ENCODE results near the gene NFKBIZ.
"Not testable (repeated sequence)": the region's sequence is repeated elsewhere in the genome, so short reads cannot be mapped to it uniquely, and the experiment has no call there.

Gene NFKBIZ

GRCh38 chr3:101851072-101851770 lies 1.9 kb downstream of the NFKBIZ start:
- no peak for DNase-seq (ENCODE audit: low read depth)

- DNase-seq (ENCODE audit: low read depth): no peak
Measured at GRCh38 chr3:101851850-101852714, 2.8 kb downstream of the NFKBIZ start.

- no peak for DNase-seq (ENCODE audit: low read depth)
Measured at GRCh38 chr3:101852983-101853840, 3.9 kb downstream of the NFKBIZ start.

GRCh38 chr3:101853982-101854381 lies 4.7 kb downstream of the NFKBIZ start:
- no peak for DNase-seq (ENCODE audit: low read depth)

GRCh38 chr3:101854608-101855304 lies 5.4 kb downstream of the NFKBIZ start:
- DNase-seq (ENCODE audit: low read depth): no peak

GRCh38 chr3:101857301-101857741 lies 8.0 kb downstream of the NFKBIZ start:
- DNase-seq (ENCODE audit: low read depth): no peak

- no peak for DNase-seq (ENCODE audit: low read depth)
Measured at GRCh38 chr3:101858464-101859030, 9.2 kb downstream of the NFKBIZ start.

GRCh38 chr3:101859882-101860448 lies 10.7 kb downstream of the NFKBIZ start:
- no peak for DNase-seq (ENCODE audit: low read depth)

GRCh38 chr3:101861212-101861788 lies 12.0 kb downstream of the NFKBIZ start:
- no peak for DNase-seq (ENCODE audit: low read depth)

- no peak for DNase-seq (ENCODE audit: low read depth)
Measured at GRCh38 chr3:101861789-101862415, 12.6 kb downstream of the NFKBIZ start.

- no peak for DNase-seq (ENCODE audit: low read depth)
Measured at GRCh38 chr3:101862416-101863165, 13.3 kb downstream of the NFKBIZ start.

GRCh38 chr3:101864926-101865325 lies 15.6 kb downstream of the NFKBIZ start:
- DNase-seq (ENCODE audit: low read depth): not testable (repeated sequence)

GRCh38 chr3:101865751-101866509 lies 16.6 kb downstream of the NFKBIZ start:
- no peak for DNase-seq (ENCODE audit: low read depth)

GRCh38 chr3:101867511-101867910 lies 18.2 kb downstream of the NFKBIZ start:
- no peak for DNase-seq (ENCODE audit: low read depth)

GRCh38 chr3:101867996-101868395 lies 18.7 kb downstream of the NFKBIZ start:
- DNase-seq (ENCODE audit: low read depth): no peak

- peak; percentile 21 for DNase-seq (ENCODE audit: low read depth)
Measured at GRCh38 chr3:101868534-101869464, 19.5 kb downstream of the NFKBIZ start.

GRCh38 chr3:101870138-101870537 lies 20.8 kb downstream of the NFKBIZ start:
- DNase-seq (ENCODE audit: low read depth): no peak

Data from fibroblast of gingiva (primary cell).